CD8-positive, alpha-beta memory T cell (primary cell): Measurements from ENCODE around the gene TTC21A. TPM values are rescaled to one million over a fixed set of nuclear protein-coding genes. Genes with fewer than 3 reads are reported as not detected.

Experiments used
- CTCF ChIA-PET: fragments of 350-600 bp; sonication (Branson Sonifier 250); formaldehyde crosslinking; loops from one replicate; lab custom pipeline; 2021; ENCODE audit warnings: antibody characterized with exemption; lab: Charles Lee
- POLR2A ChIA-PET: fragments of 350-600 bp; sonication (Branson Sonifier 250); formaldehyde crosslinking; loops from one replicate; lab custom pipeline; 2021; ENCODE audit warnings: antibody characterized with exemption; lab: Charles Lee
- DNase-seq, 5 donors: peaks; one replicate each; pipeline versions ENCODE4 v3.0.0 to v3.0.0-alpha.2; 2020 to 2022; ENCODE audit warnings: mixed read lengths in 1 of 5
- H3K27ac ChIP-seq: one replicate; pipeline ENCODE4 v1.7.0; 2013; ENCODE audit warnings: low read depth, mild to moderate bottlenecking, low read length, moderate library complexity
- H3K27me3 ChIP-seq: 2 replicates; pipeline ENCODE4 v1.7.0; 2013; ENCODE audit warnings: low read length, mild to moderate bottlenecking; ENCODE audit not compliant: insufficient read depth, poor library complexity, severe bottlenecking
- H3K36me3 ChIP-seq: 2 replicates; pipeline ENCODE4 v1.7.0; 2013; ENCODE audit warnings: mild to moderate bottlenecking, low read length, moderate library complexity; ENCODE audit not compliant: insufficient read depth
- H3K4me1 ChIP-seq: 2 replicates; pipeline ENCODE4 v1.7.0; 2013; ENCODE audit warnings: mild to moderate bottlenecking, low read length, moderate library complexity; ENCODE audit not compliant: insufficient read depth
- H3K4me3 ChIP-seq: 2 replicates; pipeline ENCODE4 v1.7.0; 2013; ENCODE audit warnings: mild to moderate bottlenecking, low read length
- H3K9me3 ChIP-seq: 2 replicates; pipeline ENCODE4 v1.7.0; 2013; ENCODE audit warnings: mild to moderate bottlenecking, low read length
- H3K27ac Mint-ChIP-seq, 8 donors: one replicate each; pipeline ENCODE4 v1.8.0; 2020 to 2021; ENCODE audit warnings: mixed read lengths in 8 of 8, mild to moderate bottlenecking in 6 of 8, inconsistent platforms in 3 of 8, moderate library complexity in 3 of 8
- H3K27me3 Mint-ChIP-seq, 2 donors: one replicate each; pipeline ENCODE4 v1.8.0; 2020 to 2021; ENCODE audit warnings: mixed read lengths in 2 of 2, mild to moderate bottlenecking in 1 of 2, moderate library complexity in 1 of 2
- H3K36me3 Mint-ChIP-seq, 3 donors: one replicate each; pipeline ENCODE4 v1.8.0; 2020 to 2021; ENCODE audit warnings: mixed read lengths in 3 of 3, inconsistent platforms in 1 of 3, mild to moderate bottlenecking in 1 of 3
- H3K4me1 Mint-ChIP-seq, 3 donors: one replicate each; pipeline ENCODE4 v1.8.0; 2020 to 2021; ENCODE audit warnings: mixed read lengths in 3 of 3, inconsistent platforms in 1 of 3, mild to moderate bottlenecking in 1 of 3
- H3K4me3 Mint-ChIP-seq, 7 donors: one replicate each; pipeline ENCODE4 v1.8.0; 2020 to 2021; ENCODE audit warnings: mixed read lengths in 7 of 7, mild to moderate bottlenecking in 6 of 7, moderate library complexity in 4 of 7, inconsistent platforms in 2 of 7
- H3K9me3 Mint-ChIP-seq, 5 donors: one replicate each; pipeline ENCODE4 v1.8.0; 2020 to 2022; ENCODE audit warnings: mixed read lengths in 5 of 5, mild to moderate bottlenecking in 3 of 5, moderate library complexity in 2 of 5, inconsistent platforms in 1 of 5
- polyA plus RNA-seq: library from polyadenylated mRNA; unstranded; fragments of 300-500 nt; fragmentation: Illumina TruSeq; gene quantifications from one replicate; pipeline ENCODE4 v1.2.3, GENCODE V29; 2021
- total RNA-seq, 2 experiments: library from RNA; stranded (reverse); gene quantifications; one replicate each; pipeline ENCODE4 v1.2.3, GENCODE V29; 2021

Gene TTC21A
- total and polyA plus RNA-seq, 3 experiments from 2014 or later = 0.67 to 1.1 (median 0.80) TPM

- peak in 1 of 5 donors; percentile 45 for DNase-seq
- H3K4me3 Mint-ChIP-seq = peak overlapping the region in 1 of 7 donors; percentile 19
- Histone ChIP-seq H3K4me1 (no peaks in the 10 kb centered on the region), H3K4me3 (no peak overlapping the region), H3K9me3 (no peaks in the 10 kb centered on the region), H3K27ac (no peak overlapping the region), H3K27me3 (no peaks in the 10 kb centered on the region), H3K36me3 (no peaks in the 10 kb centered on the region)
- H3K27ac Mint-ChIP-seq = no peak overlapping the region
- H3K27me3 Mint-ChIP-seq = peaks cover 0 to 2% of the 10 kb centered on the region in 2 donors
- CTCF ChIA-PET = interaction anchor here (1.7 to 1.8 kb wide), 2 partner anchors 10 to 152 kb away, joined by 4 to 7 read pairs; no protein-coding TSS in a partner anchor
- no peaks in the 10 kb centered on the region for H3K9me3 Mint-ChIP-seq
- peaks cover 0 to 16% (median 0%) of the 10 kb centered on the region in 3 donors for H3K36me3 Mint-ChIP-seq
- H3K4me1 Mint-ChIP-seq = peaks cover 0 to 3% (median 3%) of the 10 kb centered on the region in 3 donors
- POLR2A ChIA-PET = no interaction called here
These were observed 29.3 kb downstream of the TTC21A start for GRCh38 chr3:39136533-39137434.

GRCh38 chr3:39137435-39137936, 30.0 kb downstream of the TTC21A start:
- Histone ChIP-seq H3K9me3 (no peaks in the 10 kb centered on the region), H3K27me3 (no peaks in the 10 kb centered on the region), H3K36me3 (no peaks in the 10 kb centered on the region), H3K27ac (no peak overlapping the region), H3K4me3 (no peak overlapping the region), H3K4me1 (no peaks in the 10 kb centered on the region)
- Mint-ChIP-seq H3K9me3 (no peaks in the 10 kb centered on the region), H3K4me3 (peak overlapping the region in 1 of 7 donors; percentile 79), H3K4me1 (peaks cover 1 to 6% (median 3%) of the 10 kb centered on the region in 3 donors), H3K27me3 (peaks cover 0 to 2% of the 10 kb centered on the region in 2 donors), H3K27ac (peak overlapping the region in 1 of 8 donors; percentile 89), H3K36me3 (peaks cover 0 to 22% (median 0%) of the 10 kb centered on the region in 3 donors)
- CTCF ChIA-PET = interaction anchor here (1.7 to 1.8 kb wide), 2 partner anchors 11 to 151 kb away, joined by 4 to 7 read pairs; no protein-coding TSS in a partner anchor
- DNase-seq = peak in 1 of 5 donors; percentile 48
- POLR2A ChIA-PET = no interaction called here

- H3K36me3 Mint-ChIP-seq = peaks cover 0 to 29% (median 0%) of the 10 kb centered on the region in 3 donors
- POLR2A ChIA-PET = no interaction called here
These were observed 30.7 kb downstream of the TTC21A start for GRCh38 chr3:39137991-39138803.

GRCh38 chr3:39138804-39139415, 31.4 kb downstream of the TTC21A start:
- Mint-ChIP-seq H3K4me3 (peak overlapping the region in 1 of 7 donors; percentile 79), H3K36me3 (peaks cover 3 to 36% (median 4%) of the 10 kb centered on the region in 3 donors)
- POLR2A ChIA-PET = no interaction called here

More at GRCh38 chr3:39137991-39138803, 30.7 kb downstream of the TTC21A start:
- Mint-ChIP-seq H3K27me3 (peaks cover 0 to 2% of the 10 kb centered on the region in 2 donors), H3K4me1 (peaks cover 5 to 11% (median 7%) of the 10 kb centered on the region in 3 donors), H3K27ac (peak overlapping the region in 2 of 8 donors; percentile 60 to 89), H3K4me3 (peak overlapping the region in 1 of 7 donors; percentile 79), H3K9me3 (no peaks in the 10 kb centered on the region)
- H3K4me1 ChIP-seq = no peaks in the 10 kb centered on the region
- peak in 1 of 5 donors; percentile 46 for DNase-seq
- no peaks in the 10 kb centered on the region for H3K27me3 ChIP-seq
- H3K4me3 ChIP-seq = no peak overlapping the region
- peaks cover 6% of the 10 kb centered on the region for H3K36me3 ChIP-seq
- H3K27ac ChIP-seq = no peak overlapping the region
- CTCF ChIA-PET = interaction anchor here (1.0 to 1.7 kb wide), 2 partner anchors 150 to 154 kb away, joined by 3 to 4 read pairs; no protein-coding TSS in a partner anchor
- H3K9me3 ChIP-seq = no peaks in the 10 kb centered on the region

GRCh38 chr3:39139442-39139841, 32.0 kb downstream of the TTC21A start:
- Mint-ChIP-seq H3K4me3 (peak overlapping the region in 1 of 7 donors; percentile 44), H3K36me3 (peaks cover 5 to 41% (median 5%) of the 10 kb centered on the region in 3 donors), H3K27ac (peak overlapping the region in 2 of 8 donors; percentile 3 to 99), H3K27me3 (peaks cover 0 to 3% of the 10 kb centered on the region in 2 donors), H3K9me3 (peaks cover 0 to under 1% (median 0%) of the 10 kb centered on the region in 5 donors), H3K4me1 (peaks cover 5 to 11% (median 7%) of the 10 kb centered on the region in 3 donors)
- POLR2A ChIA-PET = no interaction called here
- CTCF ChIA-PET = interaction anchor here (1.0 kb wide), 1 partner anchor 153 kb away, joined by 3 read pairs; no protein-coding TSS in a partner anchor
- peaks cover 11% of the 10 kb centered on the region for H3K36me3 ChIP-seq
- no peaks in the 10 kb centered on the region for H3K4me1 ChIP-seq
- no peaks in the 10 kb centered on the region for H3K27me3 ChIP-seq
- DNase-seq = no peak
- no peaks in the 10 kb centered on the region for H3K9me3 ChIP-seq
- H3K27ac ChIP-seq = no peak overlapping the region
- H3K4me3 ChIP-seq = no peak overlapping the region

More at GRCh38 chr3:39138804-39139415, 31.4 kb downstream of the TTC21A start:
- H3K27ac Mint-ChIP-seq = peak overlapping the region in 2 of 8 donors; percentile 3 to 99
- DNase-seq = peak in 1 of 5 donors; percentile 24
- no peaks in the 10 kb centered on the region for H3K9me3 ChIP-seq
- H3K9me3 Mint-ChIP-seq = no peaks in the 10 kb centered on the region
- CTCF ChIA-PET = interaction anchor here (1.0 kb wide), 1 partner anchor 153 kb away, joined by 3 read pairs; no protein-coding TSS in a partner anchor
- H3K36me3 ChIP-seq = peaks cover 11% of the 10 kb centered on the region
- H3K4me3 ChIP-seq = no peak overlapping the region
- no peak overlapping the region for H3K27ac ChIP-seq
- H3K4me1 ChIP-seq = no peaks in the 10 kb centered on the region
- peaks cover 5 to 11% (median 7%) of the 10 kb centered on the region in 3 donors for H3K4me1 Mint-ChIP-seq
- H3K27me3 Mint-ChIP-seq = peaks cover 0 to 2% of the 10 kb centered on the region in 2 donors
- no peaks in the 10 kb centered on the region for H3K27me3 ChIP-seq

GRCh38 chr3:39140341-39140971, 33.0 kb downstream of the TTC21A start:
- no peak overlapping the region for H3K27ac ChIP-seq
- H3K4me3 Mint-ChIP-seq = peak overlapping the region in 1 of 7 donors; percentile 44
- POLR2A ChIA-PET = no interaction called here
- CTCF ChIA-PET = no interaction called here
- no peaks in the 10 kb centered on the region for H3K27me3 ChIP-seq
- H3K27ac Mint-ChIP-seq = peak overlapping the region in 7 of 8 donors; percentile 14 to 99 (median 48)
- H3K36me3 Mint-ChIP-seq = peaks cover 7 to 52% (median 9%) of the 10 kb centered on the region in 3 donors
- peaks cover 6 to 14% (median 7%) of the 10 kb centered on the region in 3 donors for H3K4me1 Mint-ChIP-seq
- peaks cover 0 to 4% of the 10 kb centered on the region in 2 donors for H3K27me3 Mint-ChIP-seq
- H3K9me3 Mint-ChIP-seq = peaks cover 0 to 3% (median 0%) of the 10 kb centered on the region in 5 donors
- no peaks in the 10 kb centered on the region for H3K9me3 ChIP-seq
- peak in 1 of 5 donors; percentile 28 for DNase-seq
- peaks cover 17% of the 10 kb centered on the region for H3K36me3 ChIP-seq
- no peaks in the 10 kb centered on the region for H3K4me1 ChIP-seq
- no peak overlapping the region for H3K4me3 ChIP-seq
